Stimulated activated CD8-positive, alpha-beta memory T cell treated with anti-CD3 and anti-CD28 coated beads, Interleukin-15, amount 100 ng/mL, for 48 hours (primary cell): ENCODE data around the gene MAPK1.
A peak's percentile ranks its signal among the peaks of the same experiment; 100 is the strongest.
"Not testable (repeated sequence)": the region's sequence is repeated elsewhere in the genome, so short reads cannot be mapped to it uniquely, and the experiment has no call there.

ENCODE experiments used
- DNase-seq, 2 donors: peaks; one replicate each; pipeline ENCODE4 v3.0.0-alpha.2; 2020; ENCODE audit warnings: low read depth in 2 of 2

Gene MAPK1

DNA sequence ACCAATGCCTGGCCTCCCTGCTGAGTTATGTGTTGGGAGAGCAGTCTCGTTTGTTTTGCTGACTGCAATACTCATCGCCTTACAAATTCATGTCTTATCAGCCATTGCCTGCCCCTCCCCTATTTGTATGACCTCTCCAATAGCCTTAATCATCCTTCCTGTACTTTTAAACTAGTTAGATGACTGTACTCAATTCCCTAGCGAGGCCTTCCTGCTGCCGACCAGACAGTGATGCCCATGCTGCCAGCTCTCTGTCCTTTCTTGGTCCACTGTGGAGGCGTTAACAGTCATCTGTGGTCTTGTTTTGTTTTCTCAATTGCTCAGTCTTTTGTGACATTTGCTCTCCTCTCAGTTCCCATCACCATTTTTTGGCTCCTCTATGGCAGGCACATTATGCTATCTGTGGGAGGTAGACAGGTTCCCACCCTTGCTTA lies 111.6 kb downstream of the MAPK1 start:
- DNase-seq, result no peak

DNA sequence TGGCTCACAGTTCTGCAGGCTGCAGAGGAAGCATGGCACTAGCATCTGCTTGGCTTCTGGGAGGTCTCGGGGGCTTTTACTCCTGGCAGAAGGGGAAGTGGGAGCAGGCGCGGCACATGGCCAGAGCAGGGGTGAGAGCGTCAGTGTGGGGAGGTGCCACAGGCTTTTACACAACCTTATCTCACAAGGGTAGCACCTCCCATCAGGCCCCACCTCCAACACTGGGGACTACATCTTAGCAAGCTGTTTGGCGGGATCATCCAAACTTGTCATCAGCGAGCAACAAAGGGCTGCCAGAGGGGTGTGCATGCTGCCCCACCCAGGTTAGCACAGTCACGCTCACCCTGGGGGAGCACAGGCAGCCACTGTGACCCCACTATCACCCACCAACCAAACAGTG lies 112.9 kb downstream of the MAPK1 start:
- no peak for DNase-seq

DNA sequence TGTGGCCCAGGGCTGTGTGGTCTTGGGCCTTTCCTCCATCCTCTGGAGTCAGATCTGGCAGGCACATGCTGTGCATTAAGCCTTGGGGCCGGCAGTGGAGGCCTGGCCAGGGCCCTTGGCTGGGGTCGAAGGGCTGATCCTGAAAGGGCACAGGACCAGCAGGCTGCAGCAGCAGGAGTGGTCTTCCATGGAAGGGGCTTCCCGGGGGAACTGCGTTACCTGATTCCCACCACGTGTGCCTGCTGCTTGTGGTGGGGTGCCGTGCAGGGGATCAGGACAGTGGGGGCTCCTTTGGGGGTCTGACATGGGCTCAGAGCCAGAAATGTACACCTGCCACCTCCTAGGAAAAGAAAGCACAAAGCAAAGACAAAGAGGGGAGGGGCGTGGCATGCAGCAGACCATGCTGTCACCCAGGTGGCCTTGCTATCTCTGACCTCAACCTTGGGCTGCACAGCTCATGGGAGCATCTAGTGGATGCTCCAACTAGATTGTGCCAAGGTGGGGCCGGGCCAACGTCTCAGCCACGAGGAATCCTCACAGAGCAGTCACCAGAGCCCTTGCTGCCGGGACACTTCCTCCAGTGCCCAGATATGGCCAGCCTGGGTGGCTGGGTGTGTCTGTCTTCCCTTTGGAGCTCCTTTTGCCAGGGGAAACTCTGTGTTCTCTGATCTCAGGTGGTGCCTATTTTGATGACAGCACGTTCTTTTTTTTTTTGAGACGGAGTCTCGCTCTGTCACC lies 113.9 kb downstream of the MAPK1 start:
- no peak for DNase-seq

DNA sequence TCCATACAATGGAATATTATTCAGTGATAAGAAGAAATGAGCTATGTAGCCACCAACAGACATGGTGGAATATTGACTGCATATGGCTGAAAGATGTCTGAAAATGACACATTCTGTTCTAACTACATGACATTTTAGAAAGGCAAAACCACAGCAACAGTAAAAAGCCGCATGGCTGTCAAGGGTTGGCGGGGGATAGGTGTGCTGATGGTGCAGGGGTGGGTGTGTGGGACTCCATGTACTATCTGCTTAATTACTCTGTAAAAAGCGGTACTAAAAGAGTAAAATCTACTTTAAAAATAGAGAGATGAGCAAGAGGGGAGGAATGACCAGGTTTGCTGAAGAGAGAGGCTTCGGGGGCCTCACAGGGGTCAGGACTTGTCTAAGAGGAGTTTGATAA lies 115.2 kb downstream of the MAPK1 start:
- no peak for DNase-seq

DNA sequence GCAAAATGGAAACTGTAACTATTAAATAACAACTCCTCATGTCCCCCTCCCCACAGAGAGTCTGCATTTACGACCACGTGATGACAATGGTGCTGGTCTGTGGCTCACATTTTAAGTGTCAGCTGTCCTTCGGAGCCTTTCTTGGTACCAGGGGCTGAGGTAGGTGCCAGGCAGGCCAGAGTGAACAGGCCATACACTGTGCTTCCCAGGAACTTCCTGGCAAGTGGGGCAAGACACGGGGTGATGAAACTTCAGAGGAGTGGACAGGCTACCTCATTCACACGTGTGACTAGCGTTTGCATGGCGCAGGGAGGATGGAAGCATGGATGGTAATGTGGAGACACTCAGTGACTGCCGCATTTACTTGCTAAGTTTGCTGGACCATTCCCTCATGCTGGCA lies 121.5 kb downstream of the MAPK1 start:
- no peak for DNase-seq

DNA sequence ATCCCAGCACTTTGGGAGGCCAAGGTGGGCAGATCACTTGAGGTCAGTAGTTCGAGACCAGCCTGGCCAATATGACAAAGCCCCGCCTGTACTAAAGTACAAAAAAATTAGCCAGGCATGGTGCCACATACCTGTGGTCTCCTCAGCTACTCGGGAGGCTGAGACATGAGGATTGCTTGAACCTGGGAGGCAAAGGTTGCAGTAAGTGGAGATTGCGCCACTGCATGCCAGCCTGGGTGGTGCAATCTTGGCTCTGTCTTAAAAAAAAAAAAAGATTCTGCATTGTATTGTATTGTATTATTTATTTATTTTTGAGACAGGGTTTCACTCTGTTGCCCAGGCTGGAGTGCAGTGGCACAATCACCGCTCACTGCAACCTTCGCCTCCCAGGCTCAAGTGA lies 122.5 kb downstream of the MAPK1 start:
- not testable (repeated sequence) for DNase-seq

DNA sequence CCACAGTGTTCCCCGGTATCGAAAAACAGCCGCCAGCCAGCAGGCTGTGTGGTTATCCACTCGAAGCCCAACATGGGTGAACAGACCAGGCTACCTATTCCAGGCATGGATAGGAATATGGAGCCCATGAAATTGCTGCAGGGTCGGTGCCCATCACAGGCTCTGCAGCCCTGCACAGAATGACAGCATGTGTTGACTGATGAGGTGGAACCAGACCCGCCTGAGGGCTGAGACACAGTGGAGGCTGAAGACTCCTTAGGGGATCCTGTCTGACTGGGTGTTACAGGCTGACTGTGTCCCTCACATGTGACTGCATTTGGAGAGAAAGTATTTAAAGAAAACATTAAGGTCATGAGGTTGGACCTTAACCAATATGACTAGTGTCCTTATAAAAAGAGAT lies 125.7 kb downstream of the MAPK1 start:
- DNase-seq, result no peak

DNA sequence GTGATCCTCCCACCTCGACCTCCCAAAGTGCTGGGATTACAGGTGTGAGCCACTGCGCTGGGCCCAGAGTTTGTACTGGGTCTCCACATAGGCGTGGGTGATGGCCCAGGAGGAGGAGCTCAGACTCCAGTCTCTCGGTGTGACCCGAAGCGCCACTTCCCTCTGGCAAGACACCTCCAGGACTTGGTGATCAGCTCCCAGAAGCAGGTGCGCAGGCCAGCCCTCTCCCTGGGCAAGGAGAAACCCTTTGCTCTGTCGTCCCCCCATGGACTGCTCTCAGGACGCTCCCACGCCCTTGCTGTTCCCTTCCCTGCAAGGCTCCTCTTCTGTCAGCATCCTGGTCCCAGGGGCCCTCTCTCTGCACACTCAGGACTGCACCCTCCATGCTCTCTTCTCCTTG lies 126.4 kb downstream of the MAPK1 start:
- no peak for DNase-seq

DNA sequence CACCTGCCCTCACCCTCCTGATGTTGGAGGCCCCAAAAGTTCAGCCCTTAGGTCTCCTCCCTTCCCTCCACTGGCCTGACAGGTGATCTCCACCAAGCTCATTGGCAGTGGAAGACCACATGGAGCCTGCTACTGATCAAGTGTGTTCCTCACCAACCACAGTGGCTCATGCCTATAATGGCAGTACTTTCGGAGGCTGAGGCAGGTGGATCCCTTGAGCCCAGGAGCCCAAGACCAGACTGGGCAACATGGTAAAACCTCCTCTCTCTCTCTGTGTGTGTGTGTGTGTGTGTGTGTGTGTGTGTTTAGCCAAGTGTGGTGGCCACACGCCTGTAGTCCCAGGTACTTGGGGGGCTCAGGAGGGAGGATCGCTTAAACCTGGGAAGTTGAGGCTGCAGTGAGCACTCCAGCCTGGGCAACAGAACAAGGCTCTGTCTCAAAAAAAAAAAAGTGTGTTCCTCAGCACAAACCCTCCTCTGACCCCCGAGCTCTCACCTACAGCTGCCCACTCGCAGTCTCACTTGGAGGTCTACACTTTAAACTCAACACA lies 127.5 kb downstream of the MAPK1 start:
- no peak for DNase-seq

DNA sequence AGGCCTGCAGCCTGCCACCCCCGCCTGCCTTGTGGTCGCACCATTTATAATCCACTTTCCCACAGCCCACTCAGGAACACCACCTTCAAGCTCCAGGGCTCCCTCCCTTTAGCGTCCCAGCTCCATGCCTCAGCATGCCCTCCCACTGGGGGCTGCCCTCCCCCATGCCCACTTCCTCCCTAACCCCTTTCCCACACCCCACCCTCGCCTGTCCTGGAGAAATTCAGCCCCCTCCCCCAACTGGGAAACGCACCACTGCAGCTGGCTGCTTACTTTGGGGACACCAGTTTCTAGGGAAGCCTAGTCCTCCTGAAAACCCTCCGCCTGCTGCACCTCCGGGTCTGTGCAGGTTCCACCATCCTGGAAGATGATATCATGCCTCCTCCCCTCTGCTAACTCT lies 128.5 kb downstream of the MAPK1 start:
- DNase-seq, result no peak

DNA sequence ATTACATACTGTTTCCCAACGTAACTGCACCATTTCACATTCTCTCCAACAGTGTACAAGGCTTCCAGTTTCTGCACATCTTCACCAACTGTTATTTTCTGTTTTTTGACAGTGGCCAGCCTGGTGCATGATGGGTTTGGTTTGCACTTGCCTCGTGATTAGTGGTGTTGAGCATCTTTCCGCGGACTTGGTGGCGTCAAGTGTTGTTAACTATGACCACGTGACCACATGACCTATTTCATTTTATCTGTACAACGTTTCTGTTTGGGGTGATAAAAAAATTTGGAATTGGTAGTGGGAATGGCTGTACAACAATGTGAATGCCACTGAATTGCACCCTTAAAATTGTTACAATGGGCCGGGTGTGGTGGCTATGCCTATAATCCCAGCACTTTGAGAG lies 129.4 kb downstream of the MAPK1 start:
- DNase-seq, result no peak

DNA sequence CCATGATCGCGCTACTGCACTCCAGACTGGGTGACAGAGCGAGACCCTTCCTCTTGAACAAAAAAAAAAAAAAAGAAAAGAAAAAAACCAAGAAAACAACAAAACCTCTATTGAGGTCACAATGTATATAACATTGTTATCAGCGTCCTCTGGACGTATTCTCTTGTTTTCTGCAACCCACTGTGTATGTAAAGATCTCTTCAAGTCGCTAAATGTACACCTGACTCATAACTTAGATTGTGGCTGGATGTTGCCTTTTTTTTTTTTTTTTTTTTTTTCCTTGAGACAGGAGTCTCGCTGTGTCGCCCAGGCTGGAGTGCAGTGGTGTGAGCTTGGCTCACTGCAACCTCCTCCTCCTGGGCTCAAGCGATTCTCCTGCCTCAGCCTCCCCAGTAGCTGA lies 130.5 kb downstream of the MAPK1 start:
- no peak for DNase-seq

DNA sequence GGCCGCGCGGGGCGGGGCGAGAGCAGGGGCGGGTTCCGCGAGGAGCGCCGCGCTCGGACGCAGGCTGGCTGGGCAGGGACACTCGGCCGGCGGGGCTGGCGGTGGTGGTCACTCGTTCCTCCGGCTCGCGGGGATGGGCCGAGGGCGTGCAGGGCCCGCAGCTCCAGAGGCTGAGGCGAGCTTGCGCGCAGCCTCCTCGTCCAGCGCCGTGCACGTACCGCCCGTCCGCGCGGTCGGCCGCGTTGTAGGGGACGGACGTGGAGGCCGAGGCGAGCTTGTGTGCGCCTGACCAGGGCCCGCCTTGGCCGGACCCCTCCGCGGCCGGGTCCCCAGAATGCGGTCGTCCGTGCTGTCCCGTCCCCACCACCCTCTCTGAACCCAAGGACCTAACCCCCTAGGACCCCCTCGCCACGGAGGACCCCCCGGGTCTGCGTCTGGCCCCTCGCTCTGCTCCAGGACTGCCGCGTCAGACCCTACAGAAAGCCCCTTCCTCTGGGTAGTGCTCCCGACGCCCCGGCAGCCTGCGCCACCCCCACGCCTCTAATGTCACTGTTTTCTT lies 131.3 kb downstream of the MAPK1 start:
- no peak for DNase-seq

DNA sequence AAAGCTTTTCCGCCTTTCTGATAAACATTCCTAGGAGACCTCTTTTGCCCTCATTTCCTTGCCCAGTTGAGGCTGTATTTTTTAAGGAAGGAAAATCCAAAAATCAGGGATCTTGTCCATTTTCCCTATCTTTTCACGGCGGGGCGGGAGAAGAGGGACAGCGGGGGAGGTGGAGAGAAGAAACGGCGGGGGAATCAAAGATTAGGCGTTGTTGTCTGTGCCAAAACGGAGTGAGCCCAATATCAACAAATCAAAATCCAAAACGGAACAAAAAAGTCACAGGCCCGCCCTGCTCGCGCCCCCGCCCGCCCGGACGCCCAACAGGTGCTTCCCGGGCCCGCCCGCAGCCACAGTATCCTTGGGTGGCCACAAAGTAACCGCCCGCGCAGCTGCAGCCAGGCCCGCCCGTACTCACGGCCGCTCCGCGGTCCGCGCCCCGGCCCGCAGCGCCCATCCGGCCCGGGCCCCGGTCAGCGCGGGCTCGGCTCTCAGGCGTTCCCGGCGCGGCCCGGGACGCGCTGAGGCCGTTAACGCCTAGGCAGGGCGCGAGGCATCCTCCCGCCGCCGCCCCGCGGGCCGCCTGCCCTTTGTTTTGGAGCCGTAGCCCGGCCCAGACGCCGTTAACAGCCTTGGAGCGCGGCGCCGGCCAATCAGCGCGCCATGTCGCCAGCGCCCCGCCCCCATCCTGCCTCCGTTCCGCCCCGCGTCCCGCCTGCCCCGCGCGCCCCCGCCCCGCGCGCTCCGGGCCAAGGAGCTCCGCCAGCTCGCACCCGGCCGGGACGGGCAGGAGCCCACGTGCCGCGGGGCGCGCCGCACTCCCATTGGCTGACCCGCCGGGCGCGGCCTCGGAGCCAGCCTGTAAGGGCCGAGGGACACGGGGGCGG lies 132.0 kb downstream of the MAPK1 start, which contains the start of gene YPEL1:
TSS of gene YPEL1 (minus strand) at position 595 of the 884 bp plus-strand sequence. CDS start 25,050 bp downstream, outside the sequence.
- peak; percentile 90 to 93 for DNase-seq

DNA sequence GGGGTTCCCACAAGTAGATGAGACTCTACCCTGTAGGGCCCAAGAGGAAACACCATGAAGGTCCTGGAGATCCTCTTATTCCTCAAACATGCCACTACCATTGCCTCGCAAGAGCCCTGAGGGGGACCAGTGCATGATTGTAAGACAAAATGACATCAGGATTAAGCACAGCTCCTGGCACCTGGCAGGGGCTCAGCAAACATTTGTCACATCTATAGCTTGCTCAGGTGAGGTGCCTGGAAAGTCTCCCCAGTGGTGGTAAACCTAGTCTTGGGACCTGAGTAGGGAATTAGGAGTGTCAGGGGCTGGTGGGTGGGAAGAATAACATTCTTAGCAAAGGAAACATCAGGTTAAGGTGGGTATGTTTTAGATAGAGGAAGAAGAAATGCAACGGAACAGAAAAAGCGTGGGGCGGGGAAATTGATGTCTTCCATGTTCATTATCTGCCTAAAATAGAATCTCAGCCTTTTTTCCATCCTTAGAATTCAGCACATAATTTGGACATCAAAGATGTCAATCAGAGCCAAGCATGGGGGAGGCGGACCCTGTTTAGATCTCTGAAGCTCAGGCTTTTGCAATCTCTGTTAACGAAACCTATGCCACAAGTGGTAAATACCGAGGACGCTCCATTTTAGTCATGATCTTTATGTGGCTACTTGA lies 132.8 kb downstream of the MAPK1 start:
- no peak for DNase-seq

DNA sequence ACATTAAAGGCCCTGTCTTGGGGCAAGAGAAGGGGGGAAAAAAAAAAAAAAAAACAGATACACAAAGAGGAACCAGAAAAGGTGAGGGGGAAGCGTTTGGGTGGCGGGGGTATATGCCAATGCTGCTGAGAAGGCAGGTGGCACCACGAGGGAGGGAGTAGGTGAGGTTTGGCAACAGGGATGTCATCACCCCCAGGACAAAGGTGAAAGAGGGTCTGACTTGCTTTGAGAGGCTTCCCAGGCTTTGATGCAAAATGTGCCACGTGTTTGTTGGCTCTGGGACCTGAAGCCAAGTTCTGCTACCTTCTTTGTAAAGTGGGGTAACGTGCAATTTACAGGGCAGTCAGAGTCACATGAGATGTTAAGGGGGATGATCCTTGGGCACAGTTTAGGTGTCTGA lies 135.9 kb downstream of the MAPK1 start:
- DNase-seq, result no peak

DNA sequence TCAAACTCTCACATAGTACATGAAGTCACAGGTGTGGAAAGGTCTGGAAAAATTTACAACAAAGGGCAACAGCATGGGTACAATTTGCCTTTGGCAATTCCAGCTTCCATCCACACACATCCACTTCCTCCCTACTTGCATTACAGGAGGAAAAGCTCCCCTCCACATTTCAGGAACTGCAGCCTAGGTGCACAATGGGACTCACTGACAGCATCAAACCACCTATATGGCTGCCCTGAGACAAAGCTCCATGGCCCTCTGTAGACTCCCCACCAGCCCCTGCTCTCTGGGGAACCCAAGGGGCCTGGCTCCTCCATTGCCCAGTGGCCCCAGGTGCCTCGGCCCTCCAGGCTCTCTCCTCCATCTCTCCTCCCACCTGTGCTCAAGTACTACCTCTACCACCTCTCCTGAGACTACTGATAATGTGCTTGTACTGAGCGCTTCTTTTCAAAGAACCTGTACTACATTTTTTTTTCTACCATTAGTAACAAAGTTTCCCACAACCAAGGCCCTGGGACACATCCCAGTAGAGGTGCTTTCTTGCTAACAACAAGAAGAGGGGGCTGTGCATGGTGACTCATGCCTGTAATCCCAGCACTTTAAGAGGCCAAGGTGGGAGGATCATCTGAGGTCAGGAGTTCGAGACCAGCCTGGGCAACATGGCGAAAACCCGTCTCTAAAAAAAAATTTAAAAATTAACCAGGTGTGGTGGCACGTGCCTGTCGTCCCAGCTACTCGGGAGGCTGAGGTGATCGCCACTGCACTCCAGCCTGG lies 136.7 kb downstream of the MAPK1 start:
- no peak for DNase-seq

DNA sequence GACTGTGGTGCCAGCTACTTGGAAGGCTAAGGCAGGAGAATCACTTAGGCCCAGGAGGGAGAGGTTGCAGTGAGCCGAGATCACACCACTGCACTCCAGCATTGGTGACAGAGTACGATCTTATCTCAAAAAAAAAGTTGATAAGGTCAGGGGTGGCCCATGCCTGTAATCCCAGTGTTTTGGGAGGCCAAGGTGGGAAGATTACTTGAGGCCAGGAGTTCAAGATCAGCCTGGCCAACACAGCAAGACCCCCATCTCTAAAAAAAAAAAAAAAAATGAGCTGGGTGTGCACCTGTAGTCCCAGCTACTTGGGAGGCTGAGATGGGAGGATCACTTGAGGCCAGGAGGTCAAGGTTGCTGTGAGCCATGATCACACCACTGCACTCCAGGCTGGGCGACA lies 138.3 kb downstream of the MAPK1 start:
- DNase-seq, result not testable (repeated sequence)

DNA sequence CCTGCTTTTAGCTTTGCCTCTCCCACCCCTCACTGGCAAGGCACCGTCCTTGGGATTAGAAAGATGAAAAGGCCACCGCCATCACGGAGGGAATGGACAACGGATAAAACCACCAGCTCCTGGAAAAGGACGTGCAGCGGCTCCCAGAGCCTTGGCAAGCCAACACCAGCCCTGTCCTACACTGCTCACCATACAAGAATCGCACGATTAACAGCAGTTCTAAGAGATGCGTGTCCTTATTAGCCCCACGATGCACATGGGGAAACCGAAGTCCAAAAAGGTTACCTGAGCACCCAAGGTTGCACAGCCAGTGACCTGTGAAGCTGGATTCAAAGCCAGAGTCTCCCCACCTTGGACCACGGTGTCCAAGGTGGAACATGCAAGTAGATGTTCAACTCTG lies 139.2 kb downstream of the MAPK1 start:
- DNase-seq, result no peak

DNA sequence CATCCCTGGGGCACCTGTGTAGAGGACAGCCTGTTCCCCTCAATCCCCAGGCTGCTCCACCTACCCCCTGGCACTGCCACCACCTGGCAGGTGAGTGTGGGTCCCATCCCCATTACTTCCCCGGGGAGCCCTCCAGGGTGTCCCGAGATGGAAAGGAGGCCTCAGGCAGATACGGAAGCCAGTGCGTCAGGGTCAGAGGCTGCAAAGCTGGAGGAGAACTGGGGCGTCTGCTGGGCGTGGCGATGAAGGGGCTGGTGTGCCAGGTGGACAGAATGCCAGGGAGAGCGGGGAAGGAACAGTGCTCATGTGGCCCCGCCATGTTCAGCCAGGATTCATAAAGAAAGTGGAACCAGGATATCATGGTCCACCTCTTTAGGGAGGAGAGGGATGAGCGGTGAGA lies 139.7 kb downstream of the MAPK1 start:
- no peak for DNase-seq

DNA sequence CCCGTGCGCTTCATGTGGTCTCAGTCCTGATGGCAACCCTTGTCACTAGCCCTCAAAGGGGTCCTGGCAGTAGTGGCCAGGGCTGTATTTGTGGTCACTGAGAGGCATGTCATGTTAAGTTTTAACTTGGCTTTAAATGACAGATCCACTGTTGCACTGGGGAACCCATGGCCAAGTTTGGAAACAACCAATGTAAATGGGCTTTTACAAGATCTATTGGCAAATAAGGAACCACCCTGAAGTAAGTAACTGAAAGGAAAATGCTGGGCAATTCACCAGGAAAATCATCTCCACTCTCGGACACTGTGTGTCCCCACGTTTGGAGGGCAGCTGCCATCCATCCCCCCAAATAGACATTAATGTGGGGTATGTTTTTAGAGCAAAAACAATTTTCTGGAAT lies 140.3 kb downstream of the MAPK1 start:
- no peak for DNase-seq
